ENCODE data around the gene SLC38A10. TPM values are rescaled to one million over a fixed set of nuclear protein-coding genes. Genes with fewer than 3 reads are reported as not detected.

SLC38A10 gene
- total RNA-seq, 2 experiments from 2014 or later: 47.6 to 52.9 TPM

GRCh38 chr17:81335773-81336157 is 40.7 kb upstream of the SLC38A10 start:
- Mint-ChIP-seq H3K4me3 (no peak overlapping the region), H3K36me3 (ENCODE audit: low read depth) (no peaks in the 10 kb centered on the region), H3K27ac (no peak overlapping the region), H3K27me3 (peaks cover 17% of the 10 kb centered on the region), H3K4me1 (no peaks in the 10 kb centered on the region), H3K9me3 (ENCODE audit: low read depth) (no peaks in the 10 kb centered on the region)
- DNase-seq (no peak), ATAC-seq (no peak)
- ChIA-PET CTCF (interaction anchor here (0.5 kb wide), 1 partner anchor 730 kb away, joined by 3 read pairs; the partner anchor contains the start of gene DUS1L), POLR2A (no interaction called here)
- intact Hi-C loops (cut with DNase I, micrococcal nuclease): no loop called here

GRCh38 chr17:81334987-81335772 is 40.1 kb upstream of the SLC38A10 start:
- ATAC-seq (no peak), DNase-seq (no peak)
- ChIA-PET POLR2A (no interaction called here), CTCF (interaction anchor here (0.5 to 1.1 kb wide), 3 partner anchors 150 to 731 kb away, joined by 3 read pairs; partner anchors contain the start of gene DUS1L)
- Mint-ChIP-seq H3K36me3 (ENCODE audit: low read depth) (no peaks in the 10 kb centered on the region), H3K4me1 (no peaks in the 10 kb centered on the region), H3K4me3 (no peak overlapping the region), H3K27ac (no peak overlapping the region), H3K27me3 (peaks cover 17% of the 10 kb centered on the region), H3K9me3 (ENCODE audit: low read depth) (no peaks in the 10 kb centered on the region)
- intact Hi-C loops (cut with DNase I, micrococcal nuclease): no loop called here

- H3K9me3 Mint-ChIP-seq (ENCODE audit: low read depth): no peaks in the 10 kb centered on the region
These were observed 39.3 kb upstream of the SLC38A10 start for GRCh38 chr17:81334391-81334901.

GRCh38 chr17:81333616-81334368 is 38.7 kb upstream of the SLC38A10 start:
- no peak overlapping the region for H3K27ac Mint-ChIP-seq
- ChIA-PET CTCF (no interaction called here), POLR2A (interaction anchor here (0.6 kb wide), 1 partner anchor 139 kb away, joined by 3 read pairs; no protein-coding TSS in a partner anchor)
- H3K36me3 Mint-ChIP-seq (ENCODE audit: low read depth): no peaks in the 10 kb centered on the region
- intact Hi-C loops (cut with DNase I, micrococcal nuclease): no loop called here
- no peak for ATAC-seq
- H3K4me1 Mint-ChIP-seq: no peaks in the 10 kb centered on the region
- no peak overlapping the region for H3K4me3 Mint-ChIP-seq
- DNase-seq: no peak
- H3K9me3 Mint-ChIP-seq (ENCODE audit: low read depth): no peaks in the 10 kb centered on the region
- peaks cover 8% of the 10 kb centered on the region for H3K27me3 Mint-ChIP-seq

More at GRCh38 chr17:81334391-81334901, 39.3 kb upstream of the SLC38A10 start:
- H3K27ac Mint-ChIP-seq: no peak overlapping the region
- ChIA-PET POLR2A (interaction anchor here (0.6 kb wide), 1 partner anchor 138 kb away, joined by 3 read pairs; no protein-coding TSS in a partner anchor), CTCF (interaction anchor here (0.5 to 1.1 kb wide), 2 partner anchors 150 to 189 kb away, joined by 3 read pairs; no protein-coding TSS in a partner anchor)
- intact Hi-C loops (cut with DNase I, micrococcal nuclease): no loop called here
- no peak overlapping the region for H3K4me3 Mint-ChIP-seq
- no peak for ATAC-seq
- H3K36me3 Mint-ChIP-seq (ENCODE audit: low read depth): no peaks in the 10 kb centered on the region
- no peaks in the 10 kb centered on the region for H3K4me1 Mint-ChIP-seq
- DNase-seq: no peak
- H3K27me3 Mint-ChIP-seq: peaks cover 14% of the 10 kb centered on the region

GRCh38 chr17:81332914-81333528 is 37.9 kb upstream of the SLC38A10 start:
- H3K27ac Mint-ChIP-seq: no peak overlapping the region
- no peaks in the 10 kb centered on the region for H3K4me1 Mint-ChIP-seq
- H3K9me3 Mint-ChIP-seq (ENCODE audit: low read depth): no peaks in the 10 kb centered on the region
- no peaks in the 10 kb centered on the region for H3K36me3 Mint-ChIP-seq (ENCODE audit: low read depth)
- no peak overlapping the region for H3K4me3 Mint-ChIP-seq
- intact Hi-C loops (cut with DNase I, micrococcal nuclease): no loop called here
- ChIA-PET CTCF (no interaction called here), POLR2A (no interaction called here)
- no peak for DNase-seq
- H3K27me3 Mint-ChIP-seq: peaks cover 5% of the 10 kb centered on the region
- ATAC-seq: no peak

- intact Hi-C loops (cut with DNase I, micrococcal nuclease): no loop called here
- no peaks in the 10 kb centered on the region for H3K36me3 Mint-ChIP-seq (ENCODE audit: low read depth)
- DNase-seq (no peak), ATAC-seq (no peak)
- ChIA-PET POLR2A (no interaction called here), CTCF (no interaction called here)
- no peaks in the 10 kb centered on the region for H3K9me3 Mint-ChIP-seq (ENCODE audit: low read depth)
- H3K4me3 Mint-ChIP-seq: no peak overlapping the region
- H3K27ac Mint-ChIP-seq: no peak overlapping the region
- H3K4me1 Mint-ChIP-seq: no peaks in the 10 kb centered on the region
- peaks cover 5% of the 10 kb centered on the region for H3K27me3 Mint-ChIP-seq
These were observed 37.2 kb upstream of the SLC38A10 start for GRCh38 chr17:81332118-81332834.

GRCh38 chr17:81331527-81332043 is 36.5 kb upstream of the SLC38A10 start:
- CTCF ChIA-PET: no interaction called here
- no peaks in the 10 kb centered on the region for H3K9me3 Mint-ChIP-seq (ENCODE audit: low read depth)
- no peak overlapping the region for H3K4me3 Mint-ChIP-seq
- H3K36me3 Mint-ChIP-seq (ENCODE audit: low read depth): no peaks in the 10 kb centered on the region
- intact Hi-C loops (cut with DNase I, micrococcal nuclease): no loop called here
- peaks cover 5% of the 10 kb centered on the region for H3K27me3 Mint-ChIP-seq
- H3K4me1 Mint-ChIP-seq: no peaks in the 10 kb centered on the region
- ATAC-seq (no peak), DNase-seq (no peak)
- POLR2A ChIA-PET: no interaction called here
- H3K27ac Mint-ChIP-seq: no peak overlapping the region

- Mint-ChIP-seq H3K36me3 (ENCODE audit: low read depth) (no peaks in the 10 kb centered on the region), H3K27ac (no peak overlapping the region), H3K4me1 (no peaks in the 10 kb centered on the region), H3K27me3 (peaks cover 5% of the 10 kb centered on the region), H3K9me3 (ENCODE audit: low read depth) (no peaks in the 10 kb centered on the region), H3K4me3 (no peak overlapping the region)
- DNase-seq (no peak), ATAC-seq (no peak)
- intact Hi-C loops (cut with DNase I, micrococcal nuclease): no loop called here
- ChIA-PET POLR2A (no interaction called here), CTCF (no interaction called here)
These were observed 35.8 kb upstream of the SLC38A10 start for GRCh38 chr17:81330884-81331245.

- ATAC-seq (no peak), DNase-seq (no peak)
- Mint-ChIP-seq H3K4me3 (no peak overlapping the region), H3K9me3 (ENCODE audit: low read depth) (no peaks in the 10 kb centered on the region), H3K27me3 (peaks cover 5% of the 10 kb centered on the region), H3K36me3 (ENCODE audit: low read depth) (no peaks in the 10 kb centered on the region), H3K27ac (no peak overlapping the region), H3K4me1 (no peaks in the 10 kb centered on the region)
- ChIA-PET POLR2A (no interaction called here), CTCF (interaction anchor here (1.1 kb wide), 1 partner anchor 65 kb away, joined by 4 read pairs; no protein-coding TSS in a partner anchor)
- intact Hi-C loops (cut with DNase I, micrococcal nuclease): no loop called here
These were observed 35.1 kb upstream of the SLC38A10 start for GRCh38 chr17:81329927-81330883.
